Keratinocyte (primary cell): ENCODE data around the gene DPP10. TPM values are rescaled to one million over a fixed set of nuclear protein-coding genes. Genes with fewer than 3 reads are reported as not detected.

Experiments
- DNase-seq: peaks from one replicate; pipeline ENCODE4 v3.0.0-alpha.2; 2011; ENCODE audit warnings: low read depth, missing footprints, low spot score
- FAIRE-seq: peaks from 2 replicates; lab custom pipeline; 2011; peaks lifted over from hg19 to GRCh38; lab: Jason Lieb, UNC
- H2AFZ ChIP-seq: 2 replicates; pipeline ENCODE4 v1.6.0; 2012; ENCODE audit warnings: low read length, control low read depth, inconsistent platforms; ENCODE audit not compliant: control insufficient read depth
- H3K27ac ChIP-seq: 2 replicates; pipeline ENCODE4 v1.5.1; 2011; ENCODE audit warnings: low read length; ENCODE audit not compliant: control insufficient read depth, insufficient read depth
- H3K27me3 ChIP-seq: 3 replicates; pipeline ENCODE4 v1.6.0; 2011; ENCODE audit warnings: low read length; ENCODE audit not compliant: control insufficient read depth, insufficient read depth; ENCODE audit errors: extremely low read depth
- H3K36me3 ChIP-seq, 2 experiments: 2 replicates in 1 of 2; 3 replicates in 1 of 2; pipeline ENCODE4 v1.5.1; 2011; ENCODE audit warnings: low read length in 2 of 2, mild to moderate bottlenecking in 1 of 2; ENCODE audit not compliant: control insufficient read depth in 2 of 2, insufficient read depth in 2 of 2; ENCODE audit errors: extremely low read depth in 1 of 2
- H3K4me1 ChIP-seq: 3 replicates; pipeline ENCODE4 v1.5.1; 2011; ENCODE audit warnings: low read length; ENCODE audit not compliant: control insufficient read depth, insufficient read depth; ENCODE audit errors: extremely low read depth
- H3K4me2 ChIP-seq: 3 replicates; pipeline ENCODE4 v1.6.0; 2011; ENCODE audit warnings: low read depth, low read length; ENCODE audit not compliant: control insufficient read depth, insufficient read depth; ENCODE audit errors: extremely low read depth
- H3K4me3 ChIP-seq, 3 experiments: fragments of 200-600 bp in 1 of 3; sonication (generic) in 1 of 3; 2 replicates in 2 of 3; 3 replicates in 1 of 3; pipeline ENCODE4 v1.5.1; 2011 to 2016; ENCODE audit warnings: low read length in 3 of 3, mild to moderate bottlenecking in 3 of 3, control low read depth in 2 of 3, inconsistent platforms in 1 of 3, low read depth in 1 of 3, mixed read lengths in 1 of 3, mixed run types in 1 of 3, moderate library complexity in 1 of 3; ENCODE audit not compliant: control insufficient read depth in 2 of 3, insufficient read depth in 2 of 3; ENCODE audit errors: extremely low read depth in 1 of 3
- H3K79me2 ChIP-seq: 2 replicates; pipeline ENCODE4 v1.6.0; 2012; ENCODE audit warnings: low read length; ENCODE audit not compliant: control insufficient read depth, insufficient read depth
- H3K9ac ChIP-seq: 3 replicates; pipeline ENCODE4 v1.6.0; 2011; ENCODE audit warnings: low read length; ENCODE audit not compliant: control insufficient read depth, insufficient read depth; ENCODE audit errors: extremely low read depth
- H3K9me1 ChIP-seq: 3 replicates; pipeline ENCODE4 v1.6.0; 2011; ENCODE audit warnings: low read length; ENCODE audit not compliant: control insufficient read depth, insufficient read depth; ENCODE audit errors: extremely low read depth
- H3K9me3 ChIP-seq: 2 replicates; pipeline ENCODE4 v1.5.1; 2012; ENCODE audit warnings: low read depth, low read length; ENCODE audit not compliant: control insufficient read depth
- H4K20me1 ChIP-seq: 3 replicates; pipeline ENCODE4 v1.6.0; 2011; ENCODE audit warnings: low read length; ENCODE audit not compliant: control insufficient read depth, insufficient read depth; ENCODE audit errors: extremely low read depth
- CTCF ChIP-seq, 3 experiments: IDR thresholded peaks in 1 of 3; conservative IDR thresholded peaks in 1 of 3; optimal IDR thresholded peaks in 1 of 3; 2 replicates in 2 of 3; 3 replicates in 1 of 3; pipeline versions ENCODE3 to v1.5.1; 2011; ENCODE audit warnings: low read length in 3 of 3, mild to moderate bottlenecking in 3 of 3, moderate library complexity in 2 of 3, control low read depth in 1 of 3, inconsistent platforms in 1 of 3; ENCODE audit not compliant: insufficient read depth in 2 of 3; ENCODE audit errors: extremely low read depth in 1 of 3
- EZH2 ChIP-seq: IDR thresholded peaks from one replicate; pipeline ENCODE4 v1.6.1; 2012; ENCODE audit warnings: inconsistent platforms, mild to moderate bottlenecking, low read length, moderate library complexity
- dilution Hi-C: fragments of 300-500 bp; cut with MboI; formaldehyde crosslinking; loops from one replicate; pipeline ENCODE4 v1.7.0; 2020; ENCODE audit warnings: low sequenced_read_pairs; ENCODE audit not compliant: extremely low pct_ligation_motif_present
- polyA plus RNA-seq, 5 experiments: library from polyadenylated mRNA; depleted of rRNA in 3 of 5; stranded (reverse) in 3 of 5; stranded (forward) in 1 of 5; unstranded in 1 of 5; fragments of >200 nt; gene quantifications; 1 replicate in 1 of 5; 2 replicates in 3 of 5; 3 replicates in 1 of 5; pipeline versions ENCODE4 v1.2.1 to v1.2.3, GENCODE V29; 2011 to 2012; ENCODE audit warnings: missing spikeins in 2 of 5, low read depth in 1 of 5, low replicate concordance in 1 of 5

DPP10 gene
- polyA plus RNA-seq, 1 donor (not counting 4 experiments of a cell fraction or from before 2014, with no cell fraction given), result not detected

DNA sequence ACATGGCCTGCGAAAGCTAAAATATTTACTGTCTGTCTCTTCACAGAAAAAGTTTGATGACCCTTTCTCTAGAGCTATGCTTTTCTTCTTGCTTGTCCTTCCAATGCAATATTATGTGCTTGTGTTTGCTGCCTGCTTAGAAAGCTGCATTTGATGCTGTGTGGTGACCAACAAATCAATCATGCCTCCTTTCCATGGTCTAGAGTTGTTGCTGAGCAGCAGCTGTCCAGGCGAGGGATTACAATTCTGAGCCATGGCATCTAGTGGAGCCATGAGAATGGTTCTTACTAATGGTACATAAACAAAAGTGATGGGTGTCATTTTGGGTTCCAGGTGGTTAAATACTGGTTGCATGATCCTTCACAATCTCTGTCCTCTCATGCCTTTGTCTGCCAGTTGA, 1142.1 kb downstream of the DPP10 start:
- H3K36me3 ChIP-seq, result no peaks in the 10 kb centered on the region
- no peaks in the 10 kb centered on the region for H3K27me3 ChIP-seq
- H3K9me3 ChIP-seq, result no peaks in the 10 kb centered on the region
- no peak for TF ChIP-seq EZH2
- TF ChIP-seq CTCF (optimal IDR thresholded peaks at IDR 0.05 in 1 of 3, IDR thresholded peaks at IDR 0.05 in 1 of 3, conservative IDR thresholded peaks at IDR 0.05 in 1 of 3; ENCODE audit: extremely low read depth in 1 of 3, insufficient read depth in 2 of 3, low read length in 3 of 3), result no peak
- no peaks in the 10 kb centered on the region for H3K79me2 ChIP-seq
- no peak overlapping the region for H2AFZ ChIP-seq
- no peak overlapping the region for H3K4me2 ChIP-seq
- no peak overlapping the region for H3K9ac ChIP-seq
- no peaks in the 10 kb centered on the region for H3K4me1 ChIP-seq
- no peak for DNase-seq
- no peak overlapping the region for H3K4me3 ChIP-seq
- dilution Hi-C loops, result no loop called here
- FAIRE-seq, result no peak
- H3K27ac ChIP-seq, result no peak overlapping the region
- H4K20me1 ChIP-seq, result no peaks in the 10 kb centered on the region
- no peaks in the 10 kb centered on the region for H3K9me1 ChIP-seq

DNA sequence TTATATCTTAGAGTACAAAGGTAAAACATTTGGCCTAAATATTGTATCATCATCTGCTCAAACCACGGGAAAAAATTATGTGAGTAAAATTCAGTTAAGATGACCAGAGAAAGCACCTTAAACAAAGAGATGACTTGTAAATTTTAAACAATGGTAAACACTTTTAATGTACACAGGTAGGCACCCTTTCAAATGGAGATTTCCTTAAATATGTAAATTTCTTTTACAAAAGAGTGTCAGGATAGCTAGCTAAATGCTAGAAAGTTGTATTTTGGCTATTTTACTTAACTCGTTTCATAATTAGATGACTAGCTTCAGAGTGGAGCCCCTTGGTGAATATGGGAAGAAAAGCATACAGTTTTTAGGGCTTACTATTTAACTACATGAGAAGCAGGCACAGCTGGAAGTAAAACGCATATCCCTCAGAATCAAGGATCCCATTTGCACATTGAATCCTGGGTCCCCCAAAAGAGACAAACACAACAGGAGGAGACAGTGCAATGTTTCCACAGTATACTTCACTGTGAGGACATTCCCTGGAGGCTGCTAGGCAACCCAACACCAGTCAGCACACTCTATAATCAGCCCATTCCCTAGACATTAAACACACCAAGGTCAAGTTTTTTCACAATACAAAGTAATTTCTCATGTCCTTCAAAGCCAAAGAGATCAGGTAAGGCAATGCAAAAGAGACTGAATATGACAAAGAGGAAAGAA, 1154.4 kb downstream of the DPP10 start:
- Histone ChIP-seq H3K9ac (no peak overlapping the region), H2AFZ (no peak overlapping the region), H3K9me1 (no peaks in the 10 kb centered on the region), H3K9me3 (no peaks in the 10 kb centered on the region), H3K4me3 (no peak overlapping the region), H4K20me1 (no peaks in the 10 kb centered on the region), H3K27me3 (no peaks in the 10 kb centered on the region), H3K36me3 (no peaks in the 10 kb centered on the region), H3K27ac (no peak overlapping the region), H3K79me2 (no peaks in the 10 kb centered on the region), H3K4me2 (no peak overlapping the region), H3K4me1 (no peaks in the 10 kb centered on the region)
- DNase-seq (no peak), FAIRE-seq (no peak)
- dilution Hi-C loops, result no loop called here
- no peak for TF ChIP-seq EZH2
- no peak for TF ChIP-seq CTCF (optimal IDR thresholded peaks at IDR 0.05 in 1 of 3, IDR thresholded peaks at IDR 0.05 in 1 of 3, conservative IDR thresholded peaks at IDR 0.05 in 1 of 3; ENCODE audit: extremely low read depth in 1 of 3, insufficient read depth in 2 of 3, low read length in 3 of 3)
